SK-MEL-5 (cell line): ENCODE measurements around the gene MISP3. TPM values are rescaled to one million over a fixed set of nuclear protein-coding genes. Genes with fewer than 3 reads are reported as not detected.

Experiments
- DNase-seq: peaks from one replicate; pipeline ENCODE4 v3.0.0-alpha.2; 2016; ENCODE audit warnings: low read depth, low spot score
- in situ Hi-C: cut with HindIII; loops from 2 replicates; pipeline ENCODE4 v1.10.0; 2016; ENCODE audit warnings: low sequenced_read_pairs, high pct_unique_total_duplicates, low pct_unique_long_range_greater_than_20kb
- total RNA-seq: library from RNA; depleted of rRNA; stranded (reverse); fragments of >200 nt; shearing (Covaris generic); gene quantifications from 2 replicates; pipeline ENCODE4 v1.2.3, GENCODE V29; 2014

MISP3 gene
- total RNA-seq, 1 experiment from 2014 or later, result 0.53 TPM

- in situ Hi-C loops, result no loop called here
- peak; percentile 25 for DNase-seq
Measured at GRCh38 chr19:14091081-14091812, 18.7 kb downstream of the MISP3 start.

GRCh38 chr19:14091813-14092462 lies 19.4 kb downstream of the MISP3 start:
- DNase-seq, result no peak
- in situ Hi-C loops, result no loop called here

GRCh38 chr19:14093117-14093823 lies 20.7 kb downstream of the MISP3 start:
- DNase-seq, result no peak
- in situ Hi-C loops, result no loop called here

GRCh38 chr19:14094854-14095253 lies 22.3 kb downstream of the MISP3 start:
- no peak for DNase-seq
- in situ Hi-C loops, result no loop called here

- in situ Hi-C loops, result no loop called here
- DNase-seq, result no peak
Measured at GRCh38 chr19:14096272-14096992, 23.8 kb downstream of the MISP3 start.

GRCh38 chr19:14097532-14098151 lies 25.1 kb downstream of the MISP3 start:
- DNase-seq, result no peak
- in situ Hi-C loops, result no loop called here

GRCh38 chr19:14101003-14101545 lies 28.5 kb downstream of the MISP3 start:
- no peak for DNase-seq
- in situ Hi-C loops, result no loop called here

GRCh38 chr19:14102102-14102696 lies 29.6 kb downstream of the MISP3 start:
- no peak for DNase-seq
- in situ Hi-C loops, result no loop called here

- in situ Hi-C loops, result no loop called here
- DNase-seq, result no peak
Measured at GRCh38 chr19:14102756-14103155, 30.2 kb downstream of the MISP3 start.

- in situ Hi-C loops, result no loop called here
- no peak for DNase-seq
Measured at GRCh38 chr19:14103310-14103709, 30.7 kb downstream of the MISP3 start.

- in situ Hi-C loops, result no loop called here
- no peak for DNase-seq
Measured at GRCh38 chr19:14105680-14106079, 33.1 kb downstream of the MISP3 start.

- in situ Hi-C loops, result no loop called here
- no peak for DNase-seq
Measured at GRCh38 chr19:14106840-14107239, 34.3 kb downstream of the MISP3 start.

GRCh38 chr19:14107581-14108461 lies 35.2 kb downstream of the MISP3 start:
- no peak for DNase-seq
- in situ Hi-C loops, result no loop called here

- in situ Hi-C loops, result no loop called here
Measured at GRCh38 chr19:14110650-14111049, 38.1 kb downstream of the MISP3 start.

GRCh38 chr19:14111486-14111885 lies 38.9 kb downstream of the MISP3 start:
- in situ Hi-C loops, result no loop called here
- DNase-seq, result no peak

More at GRCh38 chr19:14110650-14111049, 38.1 kb downstream of the MISP3 start:
- DNase-seq, result no peak
